ENCODE measurements around the gene SOX18.

SOX18 gene

DNA sequence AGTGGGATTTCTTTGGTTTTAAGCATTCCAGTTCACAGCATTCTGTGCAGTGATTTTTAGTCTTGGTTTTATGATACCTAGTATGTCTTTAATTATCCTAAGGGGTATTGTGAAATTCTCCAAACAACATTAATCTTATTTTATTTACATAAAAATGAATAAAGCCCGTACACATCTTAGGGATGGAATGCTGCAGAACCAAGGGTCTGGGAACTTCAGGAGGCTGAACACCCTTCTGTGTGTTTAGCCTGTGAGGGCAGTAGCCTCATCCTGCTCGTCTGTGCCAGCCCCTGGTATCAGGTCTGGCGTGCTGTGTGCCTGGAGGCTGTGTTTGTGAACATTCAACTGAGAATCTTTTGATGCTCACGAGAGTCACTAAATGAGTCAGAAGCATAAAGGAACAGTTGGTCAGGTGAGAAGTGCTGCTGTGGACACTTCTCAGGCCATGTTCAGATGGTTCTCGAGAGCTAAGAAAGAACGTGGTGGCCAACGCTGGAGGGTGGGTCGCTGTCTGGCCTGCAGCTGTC lies 38.7 kb downstream of the SOX18 start:
- H3K27me3 Mint-ChIP-seq: no peaks in the 10 kb centered on the region
- peaks cover 78% of the 10 kb centered on the region for H3K36me3 Mint-ChIP-seq
- peaks cover 57% of the 10 kb centered on the region for H3K4me1 Mint-ChIP-seq
- H3K27ac Mint-ChIP-seq: peak overlapping the region; percentile 93
- H3K4me3 Mint-ChIP-seq: no peak overlapping the region
- peaks cover 31% of the 10 kb centered on the region for H3K9me3 Mint-ChIP-seq
- DNase-seq: no peak
- CTCF ChIA-PET: interaction anchor here (1.8 to 1.9 kb wide), 2 partner anchors 28 to 30 kb away, joined by 7 to 8 read pairs; partner anchors contain the start of gene PRPF6

DNA sequence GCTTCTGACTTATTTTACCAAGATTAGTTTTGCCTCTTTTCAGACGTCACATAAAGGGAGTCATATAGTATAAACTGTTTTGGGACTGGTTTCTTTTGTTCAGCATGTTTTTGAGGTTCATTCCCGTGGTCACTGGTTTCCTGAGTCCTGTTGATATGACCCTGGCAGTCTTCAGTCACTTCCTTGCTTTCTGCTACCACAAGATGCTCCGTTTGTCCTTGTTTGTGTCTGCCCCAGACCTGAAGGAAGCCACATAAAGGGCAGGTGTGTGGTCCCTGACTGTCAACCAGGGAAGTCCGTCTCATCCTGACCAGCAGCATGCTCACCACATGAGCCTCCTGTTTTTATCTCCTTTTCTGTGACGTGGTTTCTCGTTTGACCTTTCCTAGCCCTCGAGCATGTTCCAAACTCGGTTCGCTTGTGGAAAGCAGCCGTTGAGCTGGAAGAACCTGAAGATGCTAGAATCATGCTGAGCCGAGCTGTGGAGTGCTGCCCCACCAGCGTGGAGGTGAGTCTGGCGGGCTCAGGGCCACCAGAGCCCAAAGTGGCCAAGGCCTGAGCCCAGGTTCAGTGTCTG lies 39.5 kb downstream of the SOX18 start:
- H3K36me3 Mint-ChIP-seq: peaks cover 76% of the 10 kb centered on the region
- CTCF ChIA-PET: interaction anchor here (1.8 to 1.9 kb wide), 2 partner anchors 28 to 29 kb away, joined by 7 to 8 read pairs; partner anchors contain the start of gene PRPF6

GRCh38 chr20:64006902-64007301 lies 42.5 kb downstream of the SOX18 start:
- H3K27me3 Mint-ChIP-seq: no peaks in the 10 kb centered on the region
- H3K27ac Mint-ChIP-seq: no peak overlapping the region
- peaks cover 29% of the 10 kb centered on the region for H3K9me3 Mint-ChIP-seq
- peaks cover 70% of the 10 kb centered on the region for H3K36me3 Mint-ChIP-seq
- no peak for DNase-seq
- H3K4me3 Mint-ChIP-seq: no peak overlapping the region
- CTCF ChIA-PET: interaction anchor here (0.8 to 2.9 kb wide), 3 partner anchors 9 to 27 kb away, joined by 3 to 9 read pairs (median 6); partner anchors contain the start of genes PRPF6 and SAMD10
- peaks cover 33% of the 10 kb centered on the region for H3K4me1 Mint-ChIP-seq

More for the DNA sequence above, 39.5 kb downstream of the SOX18 start:
- no peak for DNase-seq
- Mint-ChIP-seq H3K27ac (peak overlapping the region; percentile 4), H3K4me3 (peak overlapping the region; percentile 0), H3K9me3 (peaks cover 31% of the 10 kb centered on the region), H3K27me3 (no peaks in the 10 kb centered on the region), H3K4me1 (peaks cover 53% of the 10 kb centered on the region)

- CTCF ChIA-PET: interaction anchor here (0.8 to 2.9 kb wide), 2 partner anchors 8 to 26 kb away, joined by 3 to 9 read pairs; partner anchors contain the start of genes PRPF6 and SAMD10
- no peaks in the 10 kb centered on the region for H3K27me3 Mint-ChIP-seq
- no peak overlapping the region for H3K4me3 Mint-ChIP-seq
- peaks cover 28% of the 10 kb centered on the region for H3K9me3 Mint-ChIP-seq
- H3K36me3 Mint-ChIP-seq: peaks cover 72% of the 10 kb centered on the region
- H3K4me1 Mint-ChIP-seq: peaks cover 31% of the 10 kb centered on the region
- H3K27ac Mint-ChIP-seq: no peak overlapping the region
- no peak for DNase-seq
Observed at GRCh38 chr20:64006490-64006889, 42.9 kb downstream of the SOX18 start.

- no peak for DNase-seq
- peaks cover 20% of the 10 kb centered on the region for H3K9me3 Mint-ChIP-seq
- CTCF ChIA-PET: no interaction called here
- no peak overlapping the region for H3K4me3 Mint-ChIP-seq
- H3K36me3 Mint-ChIP-seq: peaks cover 70% of the 10 kb centered on the region
- no peak overlapping the region for H3K27ac Mint-ChIP-seq
- H3K4me1 Mint-ChIP-seq: peaks cover 20% of the 10 kb centered on the region
- H3K27me3 Mint-ChIP-seq: no peaks in the 10 kb centered on the region
Observed at GRCh38 chr20:64005394-64005793, 44.0 kb downstream of the SOX18 start.

DNA sequence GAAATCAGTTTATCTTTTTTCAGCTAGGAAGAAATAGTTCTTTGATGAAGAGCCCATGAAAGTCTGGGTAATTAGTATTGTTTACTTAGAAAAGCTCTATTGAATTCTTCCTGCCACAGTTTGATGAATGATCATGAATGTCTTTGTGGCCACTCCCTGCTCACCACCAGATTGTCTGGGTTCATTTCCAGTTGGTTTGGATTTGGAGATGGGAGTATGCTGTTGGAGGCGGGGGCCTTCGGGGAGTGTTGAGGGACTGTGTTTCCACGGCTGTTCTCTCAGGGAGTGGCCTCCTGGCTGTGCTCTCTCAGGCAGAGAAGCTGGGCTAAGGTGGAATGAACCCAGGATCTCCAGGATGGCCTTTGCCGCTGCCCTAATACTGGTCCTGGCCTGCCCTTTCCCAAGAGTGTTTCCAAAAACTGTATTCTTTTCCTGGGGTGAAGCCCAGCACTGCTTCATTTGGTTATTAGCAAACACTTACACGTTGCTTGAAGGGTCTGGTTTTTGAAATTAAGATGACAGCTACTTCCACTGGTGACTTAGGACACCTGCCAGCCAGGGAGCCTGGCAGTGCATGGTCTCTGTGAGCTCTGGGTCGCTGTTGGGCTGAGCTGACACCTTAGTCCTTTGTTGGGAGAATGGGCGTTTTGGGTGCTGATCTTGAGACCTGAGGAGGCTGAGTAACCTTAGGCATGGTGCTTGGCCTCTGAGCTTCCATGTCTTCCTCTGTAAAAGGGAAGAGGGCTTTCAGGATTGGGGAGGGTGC lies 45.3 kb downstream of the SOX18 start:
- Mint-ChIP-seq H3K4me1 (peaks cover 8% of the 10 kb centered on the region), H3K27ac (no peak overlapping the region), H3K36me3 (peaks cover 65% of the 10 kb centered on the region), H3K27me3 (no peaks in the 10 kb centered on the region), H3K4me3 (no peak overlapping the region), H3K9me3 (peaks cover 11% of the 10 kb centered on the region)
- no peak for DNase-seq
- CTCF ChIA-PET: interaction anchor here (0.8 kb wide), 1 partner anchor 34 kb away, joined by 5 read pairs; no protein-coding TSS in a partner anchor

DNA sequence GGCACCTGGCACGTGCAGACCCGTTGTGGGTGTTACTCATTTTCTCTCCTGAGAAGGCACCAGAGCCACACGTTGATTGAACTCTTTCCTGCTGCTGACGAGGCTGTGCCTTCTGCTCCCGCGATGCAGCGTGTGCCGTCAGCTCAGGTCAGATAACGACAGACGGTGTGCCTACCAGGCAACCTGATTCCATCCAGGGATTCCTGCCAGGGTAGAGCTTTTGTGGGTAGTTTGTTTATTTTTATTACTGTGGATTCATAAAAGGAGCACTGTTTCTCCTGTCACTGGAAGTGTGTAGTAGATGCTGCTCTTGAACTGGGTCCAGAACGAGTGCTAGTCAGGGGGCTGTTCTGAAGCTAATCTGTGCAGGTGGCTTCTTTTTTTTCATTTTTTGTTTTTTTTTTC lies 47.8 kb downstream of the SOX18 start:
- Mint-ChIP-seq H3K9me3 (no peaks in the 10 kb centered on the region), H3K27ac (no peak overlapping the region), H3K4me1 (no peaks in the 10 kb centered on the region), H3K4me3 (no peak overlapping the region), H3K27me3 (no peaks in the 10 kb centered on the region), H3K36me3 (peaks cover 56% of the 10 kb centered on the region)
- CTCF ChIA-PET: no interaction called here
- DNase-seq: no peak

- no peak overlapping the region for H3K27ac Mint-ChIP-seq
- no peaks in the 10 kb centered on the region for H3K27me3 Mint-ChIP-seq
- H3K9me3 Mint-ChIP-seq: no peaks in the 10 kb centered on the region
- H3K4me3 Mint-ChIP-seq: no peak overlapping the region
- CTCF ChIA-PET: no interaction called here
- H3K36me3 Mint-ChIP-seq: peaks cover 53% of the 10 kb centered on the region
- H3K4me1 Mint-ChIP-seq: no peaks in the 10 kb centered on the region
- no peak for DNase-seq
Observed at GRCh38 chr20:64000906-64001305, 48.5 kb downstream of the SOX18 start.

All from activated naive CD4-positive, alpha-beta T cell treated with anti-CD3 and anti-CD28 coated beads, Interleukin-2, amount 10 ng/mL, durations not matched to agents 7 days and 5 days (primary cell).